Vagina (tissue), 2 donors: ENCODE results near the gene NPLOC4. TPM values are rescaled to one million over a fixed set of nuclear protein-coding genes. Genes with fewer than 3 reads are reported as not detected.

Experiments
- DNase-seq, 2 donors: peaks; one replicate each; pipeline ENCODE4 v3.0.0-alpha.2; 2017; ENCODE audit errors: extremely low spot score in 2 of 2
- H3K27ac ChIP-seq: fragments of 200-600 bp; sonication (generic); one replicate; pipeline ENCODE4 v1.5.1; 2019
- H3K27me3 ChIP-seq: fragments of 200-600 bp; sonication (generic); one replicate; pipeline ENCODE4 v1.5.1; 2019
- H3K36me3 ChIP-seq, 2 donors: fragments of 200-600 bp; sonication (generic); one replicate each; pipeline ENCODE4 v1.5.1; 2017 to 2019
- H3K4me1 ChIP-seq: fragments of 200-600 bp; sonication (generic); one replicate; pipeline ENCODE4 v1.5.1; 2019
- H3K4me3 ChIP-seq, 2 donors: fragments of 200-600 bp; sonication (generic); 1 replicate in 1 of 2; 2 replicates in 1 of 2; pipeline ENCODE4 v1.5.1; 2016 to 2019
- H3K9me3 ChIP-seq: fragments of 200-600 bp; sonication (generic); one replicate; pipeline ENCODE4 v1.5.1; 2019
- POLR2A ChIP-seq, 2 donors: fragments of 450-650 bp; IDR thresholded peaks; one replicate each; pipeline ENCODE4 v1.6.1; 2017; ENCODE audit warnings: antibody characterized with exemption in 2 of 2, mild to moderate bottlenecking in 2 of 2, moderate library complexity in 2 of 2
- POLR2AphosphoS5 ChIP-seq, 2 donors: sonication (generic); formaldehyde crosslinking; IDR thresholded peaks; one replicate each; pipeline ENCODE4 v1.9.0; 2017; ENCODE audit warnings: antibody characterized with exemption in 2 of 2, mild to moderate bottlenecking in 2 of 2, low read depth in 1 of 2; ENCODE audit not compliant: insufficient read depth in 1 of 2
- intact Hi-C: fragments of 100-400 bp; cut with DNase I; formaldehyde crosslinking; loops from one replicate; pipeline ENCODE4 v1.15.1; 2023
- total RNA-seq: library from RNA; depleted of rRNA; stranded (reverse); fragments of >200 nt; gene quantifications from one replicate; pipeline ENCODE4 v1.2.3, GENCODE V29; 2016
- TF ChIP-seq, protein P1 (sequence below), 3 experiments: fragments of 450-650 bp in 2 of 3; fragments of 200-600 bp in 1 of 3; sonication (generic) in 1 of 3; IDR thresholded peaks; one replicate each; pipeline ENCODE4 v1.5.1; 2017 to 2019; ENCODE audit warnings: antibody characterized with exemption in 3 of 3, mild to moderate bottlenecking in 2 of 3, moderate library complexity in 2 of 3

The NPLOC4 gene
- total RNA-seq, 1 donor from 2014 or later = 68.3 TPM

DNA sequence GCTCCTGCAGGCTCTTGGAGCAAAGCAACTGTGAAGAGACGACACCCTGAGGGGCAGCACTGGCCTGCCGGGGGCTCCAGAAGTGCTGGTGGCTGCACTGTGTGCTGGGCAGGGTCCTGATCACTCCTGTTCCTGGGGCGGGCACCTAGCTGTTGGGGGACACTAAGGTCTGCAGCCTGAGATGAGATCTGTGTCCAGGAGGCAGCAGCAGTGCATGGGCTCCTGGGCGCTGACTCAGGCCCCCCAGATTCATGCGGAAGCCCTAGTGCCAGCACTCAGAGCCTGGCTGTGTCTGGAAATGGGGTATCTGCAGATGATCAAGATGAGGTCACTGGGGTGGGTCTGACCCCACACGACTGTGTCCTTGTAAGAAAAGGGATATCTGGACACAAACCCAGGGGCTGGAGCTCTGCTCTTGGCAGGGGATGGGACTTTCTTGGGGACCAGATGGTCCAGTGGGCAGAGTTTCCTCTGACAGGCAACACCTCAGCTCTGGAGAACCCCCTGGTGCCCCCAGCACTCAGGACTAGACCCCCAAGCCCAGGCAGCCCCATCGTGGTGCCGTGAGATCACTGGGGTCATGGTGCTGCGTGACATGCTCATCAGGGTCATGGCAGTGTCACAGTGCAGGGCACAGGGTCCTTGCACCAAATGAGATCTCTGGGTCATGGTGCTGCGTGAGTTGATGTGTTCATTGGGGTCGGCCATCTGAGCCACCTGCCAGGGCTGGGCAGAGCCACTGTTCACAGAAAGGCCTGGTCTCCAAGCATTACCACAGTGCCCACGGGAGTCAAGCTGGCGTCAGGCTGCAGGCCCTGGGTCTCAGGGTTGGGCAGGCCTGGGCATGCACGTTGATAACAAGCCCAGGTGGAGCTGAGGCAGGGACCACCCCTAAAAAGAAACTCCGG is 94.2 kb downstream of the NPLOC4 start:
- Histone ChIP-seq H3K9me3 (no peaks in the 10 kb centered on the region), H3K4me3 (no peak overlapping the region), H3K27ac (no peak overlapping the region), H3K4me1 (peaks cover 2% of the 10 kb centered on the region), H3K27me3 (no peaks in the 10 kb centered on the region), H3K36me3 (peaks cover 0 to 72% of the 10 kb centered on the region in 2 donors)
- TF ChIP-seq POLR2AphosphoS5 (IDR thresholded peaks at IDR 0.05; ENCODE audit: insufficient read depth in 1 of 2, low read depth in 1 of 2) = no peak
- no peak for TF ChIP-seq POLR2A (IDR thresholded peaks at IDR 0.05)
- TF ChIP-seq, protein P1, sequence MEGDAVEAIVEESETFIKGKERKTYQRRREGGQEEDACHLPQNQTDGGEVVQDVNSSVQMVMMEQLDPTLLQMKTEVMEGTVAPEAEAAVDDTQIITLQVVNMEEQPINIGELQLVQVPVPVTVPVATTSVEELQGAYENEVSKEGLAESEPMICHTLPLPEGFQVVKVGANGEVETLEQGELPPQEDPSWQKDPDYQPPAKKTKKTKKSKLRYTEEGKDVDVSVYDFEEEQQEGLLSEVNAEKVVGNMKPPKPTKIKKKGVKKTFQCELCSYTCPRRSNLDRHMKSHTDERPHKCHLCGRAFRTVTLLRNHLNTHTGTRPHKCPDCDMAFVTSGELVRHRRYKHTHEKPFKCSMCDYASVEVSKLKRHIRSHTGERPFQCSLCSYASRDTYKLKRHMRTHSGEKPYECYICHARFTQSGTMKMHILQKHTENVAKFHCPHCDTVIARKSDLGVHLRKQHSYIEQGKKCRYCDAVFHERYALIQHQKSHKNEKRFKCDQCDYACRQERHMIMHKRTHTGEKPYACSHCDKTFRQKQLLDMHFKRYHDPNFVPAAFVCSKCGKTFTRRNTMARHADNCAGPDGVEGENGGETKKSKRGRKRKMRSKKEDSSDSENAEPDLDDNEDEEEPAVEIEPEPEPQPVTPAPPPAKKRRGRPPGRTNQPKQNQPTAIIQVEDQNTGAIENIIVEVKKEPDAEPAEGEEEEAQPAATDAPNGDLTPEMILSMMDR (IDR thresholded peaks at IDR 0.05) = no peak
- DNase-seq = no peak
- intact Hi-C loops = no loop called here

DNA sequence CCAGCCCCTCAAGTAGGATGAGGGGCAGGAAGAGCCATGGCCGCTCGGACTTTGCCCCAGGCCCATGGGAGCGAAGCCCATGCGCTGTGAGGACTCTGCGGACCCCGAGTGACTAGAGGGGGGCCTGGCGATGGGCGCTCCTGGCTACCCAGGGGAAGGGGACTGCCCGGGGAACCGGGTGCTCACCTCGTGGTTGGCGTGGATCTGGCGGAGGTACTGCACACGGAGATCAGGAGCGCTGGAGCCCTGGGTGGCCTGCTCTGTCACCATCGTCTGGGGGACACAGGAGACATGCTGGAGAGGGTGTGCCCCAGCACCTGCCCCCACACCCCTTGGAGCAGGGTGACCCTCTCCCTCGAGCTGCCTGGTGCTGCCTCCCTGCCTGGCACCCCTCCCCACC is 95.8 kb downstream of the NPLOC4 start:
- H3K36me3 ChIP-seq = peaks cover 0 to 56% of the 10 kb centered on the region in 2 donors
- no peak for TF ChIP-seq POLR2AphosphoS5 (IDR thresholded peaks at IDR 0.05; ENCODE audit: insufficient read depth in 1 of 2, low read depth in 1 of 2)
- no peak for TF ChIP-seq POLR2A (IDR thresholded peaks at IDR 0.05)
- TF ChIP-seq, protein P1 (IDR thresholded peaks at IDR 0.05) = no peak
- H3K27me3 ChIP-seq = no peaks in the 10 kb centered on the region
- intact Hi-C loops = no loop called here
- H3K9me3 ChIP-seq = no peaks in the 10 kb centered on the region
- H3K27ac ChIP-seq = no peak overlapping the region
- H3K4me3 ChIP-seq = no peak overlapping the region
- peaks cover 18% of the 10 kb centered on the region for H3K4me1 ChIP-seq
- no peak for DNase-seq

DNA sequence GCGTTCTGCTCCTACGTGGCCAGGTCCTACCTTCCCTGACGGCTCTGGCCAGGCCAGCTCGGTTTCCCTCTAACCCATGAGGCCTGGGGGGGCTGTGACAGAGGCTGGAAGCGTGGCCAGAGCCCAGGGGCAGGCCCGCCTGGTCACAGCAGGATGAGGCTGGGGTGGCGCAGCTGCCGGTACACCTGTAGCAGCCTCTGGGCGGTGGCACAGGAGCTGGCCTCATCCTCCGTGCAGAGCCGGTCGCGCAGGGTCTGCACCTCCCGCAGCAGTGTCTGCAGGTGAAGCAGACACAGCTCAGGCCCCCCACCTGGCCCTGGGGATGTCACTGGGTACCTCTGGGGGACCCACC is 96.3 kb downstream of the NPLOC4 start:
- TF ChIP-seq, protein P1 (IDR thresholded peaks at IDR 0.05) = no peak
- Histone ChIP-seq H3K4me1 (peaks cover 19% of the 10 kb centered on the region), H3K4me3 (no peak overlapping the region), H3K27me3 (no peaks in the 10 kb centered on the region), H3K36me3 (peaks cover 0 to 52% of the 10 kb centered on the region in 2 donors), H3K27ac (no peak overlapping the region), H3K9me3 (no peaks in the 10 kb centered on the region)
- intact Hi-C loops = no loop called here
- no peak for DNase-seq

DNA sequence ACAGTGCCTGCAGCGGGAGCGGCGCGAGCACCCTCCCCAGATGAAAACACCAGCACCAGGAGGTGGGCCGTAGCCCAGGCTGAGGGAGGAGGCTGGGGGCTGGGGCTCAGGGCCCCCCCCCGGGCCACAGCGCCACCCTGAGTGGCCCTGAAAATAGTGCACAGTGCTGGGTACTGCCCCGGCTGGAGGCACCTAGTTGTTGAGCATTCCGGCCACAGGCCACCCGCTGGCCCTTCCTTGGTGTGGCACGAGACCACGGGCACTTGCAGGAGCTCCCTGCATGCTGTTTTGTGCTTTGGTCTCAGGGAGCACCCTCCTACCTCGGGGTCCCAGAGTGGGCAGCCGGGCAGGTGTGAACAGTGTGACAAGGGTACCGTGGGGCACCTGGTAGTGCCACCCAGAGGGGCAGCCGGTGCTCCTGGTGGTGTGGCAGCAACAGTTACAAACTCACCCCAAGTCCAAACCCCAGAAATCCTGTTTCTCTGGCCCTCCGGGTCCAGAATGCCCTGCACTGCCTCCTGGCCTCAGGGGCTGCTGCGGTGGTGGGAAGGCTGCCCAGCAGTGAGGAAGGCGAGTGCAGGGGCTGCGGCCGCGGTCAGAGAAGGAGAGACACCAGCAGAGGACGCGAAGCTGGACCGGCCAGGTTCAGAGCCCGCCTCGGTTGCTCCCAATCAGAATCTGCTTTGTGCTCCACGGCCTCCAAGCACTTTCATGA is 96.8 kb downstream of the NPLOC4 start:
- no peak for TF ChIP-seq POLR2A (IDR thresholded peaks at IDR 0.05)
- TF ChIP-seq, protein P1 (IDR thresholded peaks at IDR 0.05) = no peak
- Histone ChIP-seq H3K4me3 (no peak overlapping the region), H3K27ac (no peak overlapping the region), H3K4me1 (peaks cover 19% of the 10 kb centered on the region), H3K36me3 (peaks cover 0 to 46% of the 10 kb centered on the region in 2 donors), H3K9me3 (no peaks in the 10 kb centered on the region), H3K27me3 (no peaks in the 10 kb centered on the region)
- no peak for DNase-seq
- intact Hi-C loops = no loop called here

DNA sequence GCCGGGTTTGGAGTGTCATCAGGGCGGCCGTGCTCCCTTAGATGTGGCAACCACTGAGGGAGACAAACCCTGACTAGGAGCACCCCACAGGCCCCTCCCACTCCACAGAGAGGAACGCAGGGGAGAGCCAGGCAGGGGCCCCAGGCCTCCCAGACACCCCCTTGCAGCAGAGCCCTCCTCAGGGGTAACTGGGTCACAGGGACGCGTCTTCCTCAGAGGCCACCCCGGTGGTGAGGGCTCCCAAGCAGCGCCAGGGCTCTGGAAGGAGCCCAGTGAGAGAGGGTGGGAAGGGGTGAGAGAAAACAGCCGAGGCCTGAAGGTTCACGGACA is 97.4 kb downstream of the NPLOC4 start:
- Histone ChIP-seq H3K27ac (no peak overlapping the region), H3K27me3 (no peaks in the 10 kb centered on the region), H3K36me3 (peaks cover 0 to 41% of the 10 kb centered on the region in 2 donors), H3K4me1 (peaks cover 19% of the 10 kb centered on the region), H3K4me3 (no peak overlapping the region), H3K9me3 (no peaks in the 10 kb centered on the region)
- TF ChIP-seq, protein P1 (IDR thresholded peaks at IDR 0.05) = no peak
- TF ChIP-seq POLR2A (IDR thresholded peaks at IDR 0.05) (no peak), POLR2AphosphoS5 (IDR thresholded peaks at IDR 0.05; ENCODE audit: insufficient read depth in 1 of 2, low read depth in 1 of 2) (no peak)
- no peak for DNase-seq
- intact Hi-C loops = no loop called here
